Stimulated activated naive CD4-positive, alpha-beta T cell treated with Interleukin-2 at 50 U/mL for 16 hours (primary cell): ENCODE measurements around the gene FBXL5.

Experiments used
- DNase-seq: peaks from one replicate; lab custom pipeline; 2025; lab: John Stamatoyannopoulos, UW

Gene FBXL5

GRCh38 chr4:15655223-15656037 is at the start of gene FBXL5:
Gene FBXL5 (minus strand): TSS chr4:15655357. CDS start chr4:15655287, 70 bp downstream.
- peak; percentile 80 for DNase-seq

- no peak for DNase-seq
Measured at GRCh38 chr4:15704129-15704528, 49.0 kb upstream of the FBXL5 start.

GRCh38 chr4:15703439-15703838 is 48.3 kb upstream of the FBXL5 start:
- DNase-seq: no peak

GRCh38 chr4:15702941-15703403 is 47.8 kb upstream of the FBXL5 start, which contains the start of gene BST1:
Gene BST1 (plus strand): TSS chr4:15703065. CDS start chr4:15703145, 80 bp downstream.
- peak; percentile 26 for DNase-seq

GRCh38 chr4:15696866-15697265 is 41.7 kb upstream of the FBXL5 start:
- no peak for DNase-seq

GRCh38 chr4:15695729-15696128 is 40.6 kb upstream of the FBXL5 start:
- DNase-seq: no peak

GRCh38 chr4:15695240-15695699 is 40.1 kb upstream of the FBXL5 start:
- DNase-seq: no peak

- DNase-seq: no peak
Measured at GRCh38 chr4:15694431-15694830, 39.3 kb upstream of the FBXL5 start.

GRCh38 chr4:15692602-15693001 is 37.4 kb upstream of the FBXL5 start:
- no peak for DNase-seq

- no peak for DNase-seq
Measured at GRCh38 chr4:15691346-15692135, 36.4 kb upstream of the FBXL5 start.

- DNase-seq: no peak
Measured at GRCh38 chr4:15690020-15690809, 35.1 kb upstream of the FBXL5 start.

GRCh38 chr4:15689540-15689939 is 34.4 kb upstream of the FBXL5 start:
- no peak for DNase-seq

GRCh38 chr4:15688051-15688450 is 32.9 kb upstream of the FBXL5 start:
- no peak for DNase-seq

- no peak for DNase-seq
Measured at GRCh38 chr4:15684498-15684897, 29.3 kb upstream of the FBXL5 start.

GRCh38 chr4:15683143-15683495 is 28.0 kb upstream of the FBXL5 start:
- DNase-seq: no peak

- DNase-seq: no peak
Measured at GRCh38 chr4:15682242-15683142, 27.3 kb upstream of the FBXL5 start.

GRCh38 chr4:15681372-15682241 is 26.4 kb upstream of the FBXL5 start, which contains the start of gene FAM200B:
Gene FAM200B (plus strand): TSS chr4:15681827. CDS start chr4:15686978, 5,151 bp downstream.
- DNase-seq: peak; percentile 93

- DNase-seq: no peak
Measured at GRCh38 chr4:15681067-15681371, 25.9 kb upstream of the FBXL5 start.

GRCh38 chr4:15677507-15677988 is 22.4 kb upstream of the FBXL5 start:
- DNase-seq: no peak

- DNase-seq: no peak
Measured at GRCh38 chr4:15676899-15677298, 21.7 kb upstream of the FBXL5 start.
